GM20000 (cell line): Measurements from ENCODE around the gene BTBD8.
"Not testable (repeated sequence)": the region's sequence is repeated elsewhere in the genome, so short reads cannot be mapped to it uniquely, and the experiment has no call there.

Source experiments
- DNase-seq: peaks from one replicate; pipeline ENCODE4 v3.0.0; 2012; ENCODE audit warnings: low spot score
- TF ChIP-seq, protein P1 (sequence below): IDR thresholded peaks from 2 replicates; pipeline ENCODE4 v1.5.1; 2012; ENCODE audit warnings: mild to moderate bottlenecking, control low read depth; ENCODE audit errors: extremely low read depth, missing control alignments

Gene BTBD8

DNA sequence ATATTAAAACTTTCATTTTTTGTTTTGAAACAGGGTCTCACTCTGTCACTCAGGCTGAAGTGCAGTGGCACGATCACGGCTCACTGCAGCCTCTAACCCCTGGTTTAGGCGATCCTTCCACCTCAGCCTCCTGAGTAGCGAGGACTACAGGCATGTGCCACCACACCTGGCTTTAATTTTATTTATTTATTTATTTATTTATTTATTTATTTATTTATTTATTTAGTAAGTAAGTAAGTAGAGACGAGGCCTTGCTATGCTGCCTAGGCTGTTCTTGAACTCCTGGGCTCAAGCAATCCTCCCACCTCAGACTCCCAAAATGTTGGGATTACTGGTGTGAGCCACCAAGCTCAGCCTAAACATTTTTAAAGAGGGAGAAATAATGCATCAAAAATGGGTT, 3.8 kb upstream of the BTBD8 start:
- TF ChIP-seq, protein P1, sequence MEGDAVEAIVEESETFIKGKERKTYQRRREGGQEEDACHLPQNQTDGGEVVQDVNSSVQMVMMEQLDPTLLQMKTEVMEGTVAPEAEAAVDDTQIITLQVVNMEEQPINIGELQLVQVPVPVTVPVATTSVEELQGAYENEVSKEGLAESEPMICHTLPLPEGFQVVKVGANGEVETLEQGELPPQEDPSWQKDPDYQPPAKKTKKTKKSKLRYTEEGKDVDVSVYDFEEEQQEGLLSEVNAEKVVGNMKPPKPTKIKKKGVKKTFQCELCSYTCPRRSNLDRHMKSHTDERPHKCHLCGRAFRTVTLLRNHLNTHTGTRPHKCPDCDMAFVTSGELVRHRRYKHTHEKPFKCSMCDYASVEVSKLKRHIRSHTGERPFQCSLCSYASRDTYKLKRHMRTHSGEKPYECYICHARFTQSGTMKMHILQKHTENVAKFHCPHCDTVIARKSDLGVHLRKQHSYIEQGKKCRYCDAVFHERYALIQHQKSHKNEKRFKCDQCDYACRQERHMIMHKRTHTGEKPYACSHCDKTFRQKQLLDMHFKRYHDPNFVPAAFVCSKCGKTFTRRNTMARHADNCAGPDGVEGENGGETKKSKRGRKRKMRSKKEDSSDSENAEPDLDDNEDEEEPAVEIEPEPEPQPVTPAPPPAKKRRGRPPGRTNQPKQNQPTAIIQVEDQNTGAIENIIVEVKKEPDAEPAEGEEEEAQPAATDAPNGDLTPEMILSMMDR, result no peak
- DNase-seq, result no peak

DNA sequence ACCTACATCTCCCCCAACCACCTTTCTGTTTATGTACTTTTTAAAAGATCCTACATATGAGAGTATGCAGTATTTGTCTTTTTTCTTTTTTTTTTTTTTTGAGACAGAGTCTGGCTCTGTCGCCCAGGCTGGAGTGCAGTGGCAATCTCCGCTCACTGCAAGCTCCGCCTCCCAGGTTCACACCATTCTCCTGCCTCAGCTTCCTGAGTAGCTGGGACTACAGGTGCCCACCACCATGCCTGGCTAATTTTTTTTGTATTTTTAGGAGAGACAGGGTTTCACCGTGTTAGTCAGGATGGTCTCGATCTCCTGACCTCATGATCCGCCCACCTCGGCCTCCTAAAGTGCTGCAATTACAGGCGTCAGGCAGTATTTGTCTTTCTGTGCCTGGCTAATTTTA, 2.1 kb upstream of the BTBD8 start:
- DNase-seq, result not testable (repeated sequence)

DNA sequence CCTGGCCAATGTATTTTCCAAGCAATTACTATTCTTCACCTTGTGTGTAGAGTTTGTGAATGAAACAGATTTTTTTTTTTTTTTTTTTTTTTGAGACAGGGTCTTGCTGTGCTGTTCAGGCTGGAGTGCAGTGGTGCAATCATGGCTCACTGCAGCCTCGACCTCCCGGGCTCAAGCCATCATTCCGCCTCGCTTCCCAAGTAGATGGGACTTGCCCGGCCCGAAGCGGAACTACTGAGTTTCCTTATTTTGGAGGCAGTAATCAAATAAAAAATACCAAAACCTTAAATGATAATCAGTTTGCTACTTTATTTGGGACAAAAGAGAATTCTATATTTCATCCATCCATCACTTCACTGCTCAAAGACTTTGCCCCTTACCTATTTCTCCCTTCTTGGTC, 704 bp upstream of the BTBD8 start:
- TF ChIP-seq, protein P1, result no peak
- DNase-seq, result no peak

DNA sequence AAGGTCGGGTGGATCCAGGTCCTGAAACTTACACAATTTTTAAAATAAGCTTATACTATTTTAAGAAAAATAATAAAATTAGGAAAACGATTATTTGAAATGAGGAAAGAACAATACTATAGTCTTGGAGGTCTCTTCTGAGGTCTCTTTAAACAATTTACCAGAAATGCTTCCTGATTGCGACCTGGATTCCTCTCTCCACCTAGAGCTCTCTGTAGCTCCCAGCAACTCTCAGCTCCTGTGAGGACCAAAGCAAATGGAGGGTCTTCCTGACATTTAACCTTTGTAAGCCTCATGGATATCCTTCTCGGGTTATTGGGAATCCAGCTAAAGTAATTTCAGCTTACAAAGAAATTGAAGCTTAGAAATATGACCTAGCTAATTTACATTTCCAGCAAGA, 886 bp downstream of the BTBD8 start:
- DNase-seq, result no peak
- TF ChIP-seq, protein P1, result no peak

DNA sequence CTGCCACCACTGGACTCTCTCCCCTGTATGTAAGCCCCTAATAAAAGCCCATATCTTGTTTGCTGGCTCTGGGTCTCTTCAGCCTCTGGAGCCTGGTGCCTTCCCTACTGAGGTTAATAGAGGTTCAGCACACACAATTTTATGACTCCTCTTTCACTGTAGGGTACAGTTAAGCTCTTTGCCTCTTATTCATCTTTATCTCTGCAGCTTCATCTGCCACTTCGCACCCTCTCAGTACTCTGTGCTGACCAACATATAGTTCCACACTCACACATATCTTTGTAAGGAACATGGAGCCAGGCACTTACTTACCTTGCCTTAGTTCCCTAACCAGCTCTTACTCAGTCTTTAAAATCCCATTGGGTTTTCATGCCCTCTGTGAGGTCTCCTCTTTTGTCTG, 4.5 kb downstream of the BTBD8 start:
- no peak for DNase-seq
- TF ChIP-seq, protein P1, result no peak

DNA sequence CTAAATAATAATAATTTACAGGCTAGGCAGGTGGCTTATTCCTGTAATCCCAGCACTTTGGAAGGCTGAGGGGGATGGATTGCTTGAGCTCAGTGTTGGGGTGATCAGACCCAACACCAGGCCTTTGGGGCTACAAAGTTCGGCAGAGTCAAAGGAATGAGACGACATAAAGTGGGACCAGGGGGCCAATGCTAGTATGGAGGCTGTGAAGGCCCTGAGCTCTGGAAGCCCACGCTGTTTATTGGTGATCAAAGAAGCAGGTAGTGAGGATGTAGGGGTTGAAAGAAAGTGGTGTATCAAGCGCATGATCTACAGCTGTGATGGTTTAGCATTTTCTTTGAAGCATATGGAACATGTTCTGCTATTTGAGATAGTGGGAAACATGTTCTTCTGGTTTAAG, 5.6 kb downstream of the BTBD8 start:
- TF ChIP-seq, protein P1, result no peak
- no peak for DNase-seq

DNA sequence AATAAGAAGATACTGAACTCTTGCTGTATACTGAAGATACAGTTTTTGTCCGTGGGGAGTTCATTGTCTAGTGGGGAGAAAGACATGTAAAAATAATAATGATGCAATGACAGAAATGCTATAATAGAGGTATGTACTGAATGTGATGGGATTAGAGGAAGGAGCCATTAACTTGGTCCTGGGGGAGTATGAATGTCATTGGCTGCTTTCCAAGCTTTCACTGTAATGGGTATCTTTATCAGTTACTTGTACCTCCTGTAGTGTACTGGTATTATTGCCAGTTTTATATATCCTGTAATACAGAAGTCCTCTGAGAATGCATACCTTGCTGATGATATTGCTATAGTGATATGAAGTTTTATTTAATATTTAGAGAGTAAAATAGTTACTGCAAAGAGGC, 7.4 kb downstream of the BTBD8 start:
- TF ChIP-seq, protein P1, result no peak
- DNase-seq, result no peak

DNA sequence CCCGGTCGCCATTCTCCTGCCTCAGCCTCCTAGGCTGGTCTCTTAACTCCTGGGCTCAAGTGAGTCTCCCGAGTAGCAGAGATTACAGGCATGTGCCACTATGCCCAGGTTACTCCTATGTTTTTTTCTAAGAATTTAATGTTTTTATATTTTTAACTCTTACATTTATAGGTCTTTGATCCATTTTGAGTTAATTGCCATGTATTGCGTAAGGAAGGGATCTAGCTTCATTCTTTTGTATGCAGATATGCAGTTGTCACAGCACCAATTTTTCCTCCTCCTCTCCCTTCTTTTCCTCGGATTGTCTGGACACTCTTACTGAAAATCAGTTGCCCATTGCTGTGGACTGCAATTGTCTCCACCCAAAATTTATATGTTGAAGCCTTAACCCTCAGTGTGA, 11.5 kb downstream of the BTBD8 start:
- no peak for DNase-seq
- TF ChIP-seq, protein P1, result no peak
